ENCODE results near the gene CARS1. TPM values are rescaled to one million over a fixed set of nuclear protein-coding genes. Genes with fewer than 3 reads are reported as not detected.
A peak's percentile ranks its signal among the peaks of the same experiment; 100 is the strongest.

Gene CARS1
- total and polyA plus RNA-seq, 2 experiments from 2014 or later: 72.9 to 95.9 TPM

Small RNAs within 50 kb of the gene (small RNA-seq; reads per million reads assigned to genes)
- gene RNU1-91P (ENCODE audit: low replicate concordance) (not detected), gene SNORA54 (ENCODE audit: low replicate concordance) (2.4 reads per million, percentile 84 among the genes with 10 or more reads in this experiment)

Other genes starting within 250 kb of the CARS1 start
- gene CDKN1C, start 171.6 kb downstream of the CARS1 start, total RNA-seq (2014; rRNA removed; shearing (Covaris generic)): 22.2 and 23.5 TPM in 2 replicates
- 19.3 and 23.6 TPM in 2 replicates for gene CDKN1C, start 171.6 kb downstream of the CARS1 start, polyA plus RNA-seq (2016; fragmentation: Nextera tagmentation; extraction: Ambion mirVana)
- gene PHLDA2, start 128.0 kb downstream of the CARS1 start, total RNA-seq (2014; rRNA removed; shearing (Covaris generic)): 3.8 TPM in 1 of 2 replicates, not detected in the other
- gene PHLDA2, start 128.0 kb downstream of the CARS1 start, polyA plus RNA-seq (2016; fragmentation: Nextera tagmentation; extraction: Ambion mirVana): 16.5 and 19.2 TPM in 2 replicates
- 181 and 183 TPM in 2 replicates for gene NAP1L4, start 65.1 kb downstream of the CARS1 start, total RNA-seq (2014; rRNA removed; shearing (Covaris generic))
- 171 and 189 TPM in 2 replicates for gene NAP1L4, start 65.1 kb downstream of the CARS1 start, polyA plus RNA-seq (2016; fragmentation: Nextera tagmentation; extraction: Ambion mirVana)
- 8.1 and 12.0 TPM in 2 replicates for gene OSBPL5, start 107.9 kb upstream of the CARS1 start, total RNA-seq (2014; rRNA removed; shearing (Covaris generic))
- gene OSBPL5, start 107.9 kb upstream of the CARS1 start, polyA plus RNA-seq (2016; fragmentation: Nextera tagmentation; extraction: Ambion mirVana): 2.7 and 3.4 TPM in 2 replicates
- not detected in 2 replicates for gene MRGPRG, start 161.4 kb upstream of the CARS1 start, total RNA-seq (2014; rRNA removed; shearing (Covaris generic))
- not detected in 2 replicates for gene MRGPRG, start 161.4 kb upstream of the CARS1 start, polyA plus RNA-seq (2016; fragmentation: Nextera tagmentation; extraction: Ambion mirVana)
- not detected in 2 replicates for gene MRGPRE, start 175.0 kb upstream of the CARS1 start, total RNA-seq (2014; rRNA removed; shearing (Covaris generic))
- gene MRGPRE, start 175.0 kb upstream of the CARS1 start, polyA plus RNA-seq (2016; fragmentation: Nextera tagmentation; extraction: Ambion mirVana): not detected in 2 replicates

Measured in GM23338 (cell line).